HAP-1 (cell line): ENCODE data around the gene YWHAB.

ENCODE experiments used
- DNase-seq, 2 experiments: peaks; one replicate each; pipeline ENCODE4 v3.0.0-alpha.2; 2016 to 2020; ENCODE audit warnings: low spot score in 2 of 2
- H3K27me3 ChIP-seq: fragments of 250-450 bp; sonication (Bioruptor Pico); 2 replicates; pipeline ENCODE4 v1.5.1; 2020; ENCODE audit warnings: low read depth, mild to moderate bottlenecking, moderate library complexity
- H3K36me3 ChIP-seq: fragments of 250-450 bp; sonication (Bioruptor Pico); replicated peaks from 2 replicates; pipeline ENCODE4 v1.5.1; 2020; ENCODE audit warnings: mild to moderate bottlenecking
- H3K4me1 ChIP-seq: fragments of 250-450 bp; sonication (Bioruptor Pico); 2 replicates; pipeline ENCODE4 v1.5.1; 2020; ENCODE audit warnings: mild to moderate bottlenecking
- H3K4me3 ChIP-seq: fragments of 250-450 bp; sonication (Bioruptor Pico); 2 replicates; pipeline ENCODE4 v1.5.1; 2020; ENCODE audit warnings: mild to moderate bottlenecking, moderate library complexity
- H3K9me3 ChIP-seq: fragments of 250-450 bp; sonication (Bioruptor Pico); 2 replicates; pipeline ENCODE4 v1.5.1; 2020; ENCODE audit warnings: mild to moderate bottlenecking, moderate library complexity
- in situ Hi-C: fragments of 300-500 bp; cut with MboI; formaldehyde crosslinking; loops from 3 replicates; pipeline ENCODE4 v1.14.3; 2020; ENCODE audit warnings: low sequenced_read_pairs, inconsistent platforms, mixed read lengths

Gene YWHAB

DNA sequence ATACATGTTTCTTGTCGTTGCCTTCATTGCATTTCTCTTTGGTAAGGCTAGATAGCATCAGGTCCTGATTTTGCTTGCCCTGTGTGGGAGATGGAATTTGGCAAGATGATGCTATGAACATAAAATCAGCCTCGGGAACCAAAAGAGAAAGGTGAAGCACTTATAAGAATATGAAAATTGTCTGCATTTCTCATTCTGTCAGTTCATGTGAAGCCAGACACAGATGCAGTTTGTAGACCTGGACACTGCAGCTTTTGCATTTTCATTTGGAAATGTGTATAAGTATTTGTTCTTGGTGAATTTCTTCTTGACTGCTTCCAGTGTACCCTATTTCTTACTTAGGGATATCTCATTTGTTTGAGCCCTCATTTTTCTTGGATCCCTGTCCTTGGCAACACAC lies 1.3 kb downstream of the YWHAB start:
- no peak for DNase-seq
- Histone ChIP-seq H3K27me3 (no peaks in the 10 kb centered on the region), H3K36me3 (peaks cover 25% of the 10 kb centered on the region), H3K4me3 (peak overlapping the region; percentile 91), H3K9me3 (no peaks in the 10 kb centered on the region), H3K4me1 (peaks cover 40% of the 10 kb centered on the region)
- in situ Hi-C loops = no loop called here

DNA sequence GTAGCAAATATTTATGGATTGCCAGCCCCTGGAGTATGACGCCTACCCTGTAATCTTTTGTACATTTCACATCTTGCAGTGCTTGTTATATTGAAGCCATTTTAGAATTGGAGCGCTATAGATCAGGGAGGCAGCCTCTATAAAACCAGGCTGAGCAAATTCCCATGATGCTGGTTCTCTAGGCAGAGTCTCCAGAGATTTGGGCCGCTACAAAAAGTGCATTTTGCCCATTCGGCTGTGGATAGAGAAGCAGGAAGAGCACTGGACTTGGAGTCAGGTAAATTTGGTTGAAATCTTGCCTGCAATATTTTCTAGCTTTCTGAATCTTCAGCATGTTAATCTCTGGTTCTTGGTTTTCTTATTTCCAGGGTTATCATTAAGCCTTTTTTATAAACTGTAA lies 2.0 kb downstream of the YWHAB start:
- peak overlapping the region; percentile 91 for H3K4me3 ChIP-seq
- H3K27me3 ChIP-seq = no peaks in the 10 kb centered on the region
- in situ Hi-C loops = no loop called here
- H3K4me1 ChIP-seq = peaks cover 40% of the 10 kb centered on the region
- no peaks in the 10 kb centered on the region for H3K9me3 ChIP-seq
- peaks cover 25% of the 10 kb centered on the region for H3K36me3 ChIP-seq
- DNase-seq = no peak

DNA sequence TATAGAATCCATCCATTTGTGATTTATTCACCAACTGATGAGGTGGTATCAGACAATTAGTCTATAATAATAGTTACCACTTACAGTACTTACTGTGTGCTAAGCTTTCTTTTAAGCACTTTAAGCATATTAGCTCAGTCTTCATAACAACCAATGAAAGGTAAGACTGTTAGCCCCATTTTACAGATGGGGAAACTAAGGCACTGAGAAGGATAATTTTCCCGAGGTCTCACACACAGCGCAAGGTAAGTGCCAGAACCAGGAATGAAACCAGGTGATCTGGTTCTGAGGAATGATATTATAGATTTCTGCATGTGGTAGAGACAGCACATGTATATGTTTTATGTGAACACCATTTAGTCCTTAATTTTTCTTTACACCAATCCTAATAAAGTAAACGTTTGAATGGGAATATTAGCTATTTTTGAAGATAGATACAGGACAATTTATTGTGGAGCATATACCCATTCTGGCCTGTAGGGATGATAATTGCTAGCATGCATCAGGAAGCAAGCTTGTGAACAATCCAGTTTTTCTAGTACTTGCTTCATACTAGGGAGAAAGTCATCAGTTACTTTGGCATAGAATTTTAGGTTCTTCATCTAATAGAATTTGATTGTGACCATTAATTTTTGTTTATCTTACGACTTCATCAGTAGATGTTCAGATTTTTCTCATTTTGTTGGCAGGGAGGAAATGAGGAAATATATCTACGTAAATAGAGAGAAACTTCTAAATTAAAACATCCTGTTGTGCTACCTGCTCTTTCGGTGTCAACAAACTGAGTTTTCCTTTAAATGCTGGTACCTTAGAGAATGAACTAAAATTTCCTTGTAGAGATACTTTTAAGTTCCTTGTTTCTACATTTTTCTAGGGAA lies 3.0 kb downstream of the YWHAB start:
- no peak overlapping the region for H3K4me3 ChIP-seq

GRCh38 chr20:44891826-44892225 lies 6.3 kb downstream of the YWHAB start:
- H3K4me1 ChIP-seq = peaks cover 34% of the 10 kb centered on the region
- H3K36me3 ChIP-seq = peaks cover 26% of the 10 kb centered on the region
- H3K27me3 ChIP-seq = no peaks in the 10 kb centered on the region
- in situ Hi-C loops = no loop called here
- H3K4me3 ChIP-seq = no peak overlapping the region
- no peak for DNase-seq
- H3K9me3 ChIP-seq = no peaks in the 10 kb centered on the region

More for the DNA sequence above, 3.0 kb downstream of the YWHAB start:
- in situ Hi-C loops = no loop called here
- no peaks in the 10 kb centered on the region for H3K9me3 ChIP-seq
- no peaks in the 10 kb centered on the region for H3K27me3 ChIP-seq
- peaks cover 25% of the 10 kb centered on the region for H3K36me3 ChIP-seq
- H3K4me1 ChIP-seq = peaks cover 40% of the 10 kb centered on the region
- no peak for DNase-seq

- Histone ChIP-seq H3K4me3 (no peak overlapping the region), H3K27me3 (no peaks in the 10 kb centered on the region), H3K9me3 (no peaks in the 10 kb centered on the region), H3K4me1 (peaks cover 5% of the 10 kb centered on the region), H3K36me3 (peaks cover 11% of the 10 kb centered on the region)
- DNase-seq = no peak
- in situ Hi-C loops = no loop called here
Measured at GRCh38 chr20:44894959-44895358, 9.5 kb downstream of the YWHAB start.

DNA sequence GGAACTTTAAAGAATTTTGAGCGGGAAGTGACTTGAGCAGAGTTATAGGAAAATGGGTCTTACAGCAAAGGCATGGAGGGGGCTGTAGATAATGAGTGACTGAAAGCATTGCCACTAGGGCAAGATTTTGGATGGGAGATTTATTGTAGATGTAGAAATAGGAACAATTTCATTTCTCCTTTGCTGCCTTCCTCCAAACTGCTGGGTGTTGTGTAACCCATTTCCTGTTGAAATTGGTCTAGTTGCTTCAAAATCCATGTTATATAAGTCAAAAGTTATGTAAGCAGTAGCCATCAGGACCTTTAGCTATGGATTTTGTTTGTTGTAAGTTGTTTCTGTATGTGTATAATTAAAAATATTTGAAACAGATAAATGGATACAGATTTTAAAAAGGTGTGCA lies 11.1 kb downstream of the YWHAB start:
- H3K4me3 ChIP-seq = no peak overlapping the region
- in situ Hi-C loops = no loop called here
- no peaks in the 10 kb centered on the region for H3K27me3 ChIP-seq
- peaks cover 15% of the 10 kb centered on the region for H3K36me3 ChIP-seq
- H3K9me3 ChIP-seq = no peaks in the 10 kb centered on the region
- peaks cover under 1% of the 10 kb centered on the region; the same call in 1 of the 2 replicates for H3K4me1 ChIP-seq
- DNase-seq = no peak

GRCh38 chr20:44897133-44897532 lies 11.6 kb downstream of the YWHAB start:
- no peaks in the 10 kb centered on the region for H3K27me3 ChIP-seq
- in situ Hi-C loops = no loop called here
- no peak for DNase-seq
- no peak overlapping the region for H3K4me3 ChIP-seq
- H3K4me1 ChIP-seq = no peaks in the 10 kb centered on the region
- peaks cover 19% of the 10 kb centered on the region for H3K36me3 ChIP-seq
- H3K9me3 ChIP-seq = no peaks in the 10 kb centered on the region

- in situ Hi-C loops = no loop called here
- Histone ChIP-seq H3K4me3 (no peak overlapping the region), H3K4me1 (no peaks in the 10 kb centered on the region), H3K9me3 (no peaks in the 10 kb centered on the region), H3K36me3 (peaks cover 51% of the 10 kb centered on the region), H3K27me3 (no peaks in the 10 kb centered on the region)
- no peak for DNase-seq
Measured at GRCh38 chr20:44900231-44900854, 14.8 kb downstream of the YWHAB start.

- in situ Hi-C loops = no loop called here
- H3K9me3 ChIP-seq = no peaks in the 10 kb centered on the region
- DNase-seq = no peak
- H3K4me3 ChIP-seq = no peak overlapping the region
- no peaks in the 10 kb centered on the region for H3K27me3 ChIP-seq
- H3K36me3 ChIP-seq = peaks cover 62% of the 10 kb centered on the region
- H3K4me1 ChIP-seq = no peaks in the 10 kb centered on the region
Measured at GRCh38 chr20:44901974-44902373, 16.5 kb downstream of the YWHAB start.

DNA sequence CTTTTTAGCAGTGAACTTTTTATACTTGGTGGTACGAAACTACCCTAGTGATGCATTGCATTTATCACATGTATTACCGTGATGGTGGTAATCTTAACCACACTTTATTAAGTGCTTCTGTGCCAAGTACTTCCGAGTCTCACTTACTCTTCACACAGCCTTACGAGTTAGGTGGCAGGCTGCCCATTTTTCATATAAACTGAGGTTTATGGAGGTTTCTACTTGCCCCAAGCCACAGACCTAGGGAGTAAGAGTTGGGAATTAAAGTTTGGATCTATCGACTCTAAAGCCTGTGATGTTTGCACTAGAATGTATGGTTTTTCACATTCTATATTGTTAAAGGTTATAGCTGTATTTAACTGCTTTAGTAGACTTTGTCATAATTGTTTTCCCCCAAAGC lies 18.9 kb downstream of the YWHAB start:
- H3K4me3 ChIP-seq = no peak overlapping the region
- in situ Hi-C loops = no loop called here
- H3K9me3 ChIP-seq = no peaks in the 10 kb centered on the region
- no peaks in the 10 kb centered on the region for H3K27me3 ChIP-seq
- H3K36me3 ChIP-seq = peaks cover 67% of the 10 kb centered on the region
- no peak for DNase-seq
- no peaks in the 10 kb centered on the region for H3K4me1 ChIP-seq

GRCh38 chr20:44908987-44909871 lies 23.7 kb downstream of the YWHAB start:
- peak overlapping the region; percentile 81 for H3K4me3 ChIP-seq
- H3K27me3 ChIP-seq = no peaks in the 10 kb centered on the region
- peaks cover 46% of the 10 kb centered on the region for H3K36me3 ChIP-seq
- H3K4me1 ChIP-seq = 0 out of 2 replicates have a peak, but pooled peaks cover 2% of the 10 kb centered on the region
- H3K9me3 ChIP-seq = no peaks in the 10 kb centered on the region
- DNase-seq = no peak
- in situ Hi-C loops = no loop called here

DNA sequence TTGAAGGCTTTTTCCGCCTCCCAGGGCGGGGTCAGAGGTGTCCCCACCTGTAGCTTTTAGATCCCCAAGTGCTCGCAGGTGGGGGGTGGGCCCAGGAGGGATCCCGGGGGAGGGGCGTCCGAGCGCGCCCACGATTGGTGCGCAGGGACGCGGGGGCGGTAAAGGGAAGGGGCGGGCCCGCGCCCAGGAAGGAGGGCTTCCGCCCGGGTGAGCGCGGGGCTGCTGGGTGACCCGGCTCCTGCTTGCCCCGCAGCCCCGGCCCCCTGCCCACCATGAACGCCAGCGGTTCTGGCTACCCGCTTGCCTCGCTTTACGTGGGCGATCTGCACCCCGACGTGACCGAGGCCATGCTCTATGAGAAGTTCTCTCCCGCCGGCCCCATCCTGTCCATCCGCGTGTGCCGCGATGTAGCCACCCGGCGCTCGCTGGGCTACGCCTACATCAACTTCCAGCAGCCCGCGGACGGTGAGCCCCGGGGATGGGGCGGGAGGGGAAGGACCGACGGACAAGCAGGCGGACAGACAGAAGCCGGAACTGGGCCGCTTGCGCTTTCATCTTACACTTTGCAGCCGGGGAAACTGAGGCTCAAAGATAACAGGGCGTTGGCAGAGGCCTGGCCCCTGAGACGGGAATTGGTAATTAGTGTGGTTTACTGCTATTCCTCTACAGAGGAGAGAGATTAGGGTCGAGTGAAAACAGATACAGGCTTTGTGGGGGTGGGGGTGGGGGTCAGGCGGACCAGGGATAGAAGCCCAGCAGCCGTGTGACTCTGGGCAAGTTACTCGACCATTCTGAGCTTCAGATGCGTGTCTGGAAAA lies 24.6 kb downstream of the YWHAB start, which contains the start of gene PABPC1L:
TSS of gene PABPC1L (plus strand) at position 189 of the 818 bp plus-strand sequence. CDS start at position 273, 84 bp downstream.
- Histone ChIP-seq H3K27me3 (no peaks in the 10 kb centered on the region), H3K36me3 (peaks cover 46% of the 10 kb centered on the region)

More for the DNA sequence above, 24.6 kb downstream of the YWHAB start, which contains the start of gene PABPC1L:
- Histone ChIP-seq H3K9me3 (no peaks in the 10 kb centered on the region), H3K4me1 (0 out of 2 replicates have a peak, but pooled peaks cover 2% of the 10 kb centered on the region), H3K4me3 (peak within 1 kb of the TSS; percentile 81)
- in situ Hi-C loops = no loop called here
- peak; percentile 67 to 86 for DNase-seq
